Naive thymus-derived CD4-positive, alpha-beta T cell (primary cell): ENCODE measurements around the gene PRUNE1. TPM values are rescaled to one million over a fixed set of nuclear protein-coding genes. Genes with fewer than 3 reads are reported as not detected.
A peak's percentile ranks its signal among the peaks of the same experiment; 100 is the strongest.

Source experiments
- ATAC-seq: fragments of 150-1000 bp; cut with Tn5 transposase; 2 replicates; pipeline ENCODE4 v1.10.0; 2021; ENCODE audit warnings: mild to moderate bottlenecking, moderate library complexity
- CTCF ChIA-PET: fragments of 350-600 bp; sonication (Branson Sonifier 250); formaldehyde crosslinking; loops from one replicate; lab custom pipeline; 2021; ENCODE audit warnings: antibody characterized with exemption; lab: Charles Lee
- POLR2A ChIA-PET: fragments of 350-600 bp; sonication (Branson Sonifier 250); formaldehyde crosslinking; loops from one replicate; lab custom pipeline; 2021; ENCODE audit warnings: antibody characterized with exemption, inconsistent platforms; lab: Charles Lee
- DNase-seq, 9 donors: peaks; one replicate each; pipeline versions ENCODE4 v3.0.0 to v3.0.0-alpha.2; 2020 to 2022; ENCODE audit warnings: mixed read lengths in 1 of 9
- H3K27ac ChIP-seq: one replicate; pipeline ENCODE4 v1.7.0; 2013; ENCODE audit warnings: mild to moderate bottlenecking, low read depth, low read length, moderate library complexity
- H3K27me3 ChIP-seq, 2 donors: one replicate each; pipeline ENCODE4 v1.7.0; 2013; ENCODE audit warnings: low read length in 2 of 2, mild to moderate bottlenecking in 2 of 2, moderate library complexity in 2 of 2; ENCODE audit not compliant: control insufficient read depth in 2 of 2, insufficient read depth in 2 of 2
- H3K36me3 ChIP-seq, 3 experiments: 1 replicate in 2 of 3; 2 replicates in 1 of 3; pipeline ENCODE4 v1.7.0; 2013; ENCODE audit warnings: low read length in 3 of 3, mild to moderate bottlenecking in 3 of 3, moderate library complexity in 1 of 3; ENCODE audit not compliant: insufficient read depth in 3 of 3, control insufficient read depth in 2 of 3
- H3K4me1 ChIP-seq, 2 donors: one replicate each; pipeline ENCODE4 v1.7.0; 2013; ENCODE audit warnings: low read length in 2 of 2, mild to moderate bottlenecking in 2 of 2, moderate library complexity in 1 of 2; ENCODE audit not compliant: control insufficient read depth in 2 of 2, insufficient read depth in 2 of 2
- H3K4me3 ChIP-seq: 2 replicates; pipeline ENCODE4 v1.7.0; 2013; ENCODE audit warnings: mild to moderate bottlenecking, low read length
- H3K9me3 ChIP-seq, 3 experiments: 1 replicate in 2 of 3; 2 replicates in 1 of 3; pipeline ENCODE4 v1.7.0; 2013; ENCODE audit warnings: low read length in 3 of 3; ENCODE audit not compliant: control insufficient read depth in 2 of 3
- H3K27ac Mint-ChIP-seq, 9 donors: one replicate each; pipeline ENCODE4 v1.8.0; 2020 to 2022; ENCODE audit warnings: mixed read lengths in 9 of 9, mild to moderate bottlenecking in 8 of 9, moderate library complexity in 5 of 9, inconsistent platforms in 2 of 9
- H3K27me3 Mint-ChIP-seq, 5 donors: one replicate each; pipeline ENCODE4 v1.8.0; 2021 to 2022; ENCODE audit warnings: mixed read lengths in 5 of 5, mild to moderate bottlenecking in 1 of 5
- H3K36me3 Mint-ChIP-seq, 5 donors: one replicate each; pipeline ENCODE4 v1.8.0; 2020 to 2022; ENCODE audit warnings: mixed read lengths in 5 of 5, mild to moderate bottlenecking in 3 of 5, inconsistent platforms in 1 of 5
- H3K4me1 Mint-ChIP-seq, 7 donors: one replicate each; pipeline ENCODE4 v1.8.0; 2020 to 2022; ENCODE audit warnings: mixed read lengths in 7 of 7, mild to moderate bottlenecking in 3 of 7, inconsistent platforms in 1 of 7
- H3K4me3 Mint-ChIP-seq, 10 donors: one replicate each; pipeline ENCODE4 v1.8.0; 2020 to 2022; ENCODE audit warnings: mild to moderate bottlenecking in 10 of 10, mixed read lengths in 10 of 10, moderate library complexity in 6 of 10, inconsistent platforms in 2 of 10
- H3K9me3 Mint-ChIP-seq, 11 donors: one replicate each; pipeline ENCODE4 v1.8.0; 2020 to 2022; ENCODE audit warnings: mixed read lengths in 11 of 11, mild to moderate bottlenecking in 4 of 11, inconsistent platforms in 1 of 11, moderate library complexity in 1 of 11
- intact Hi-C, 2 donors: fragments of 100-400 bp; cut with micrococcal nuclease; formaldehyde crosslinking; loops; one replicate each; pipeline ENCODE4 v1.15.1; 2023
- polyA plus RNA-seq, 2 donors: library from polyadenylated mRNA; unstranded; fragments of 300-500 nt; fragmentation: Illumina TruSeq; gene quantifications; one replicate each; pipeline ENCODE4 v1.2.3, GENCODE V29; 2021
- total RNA-seq, 6 experiments: library from RNA in 5 of 6; stranded (reverse) in 5 of 6; gene quantifications; 1 replicate in 5 of 6; 2 replicates in 1 of 6; pipeline ENCODE4 v1.2.3 and lab custom pipeline; 2021 to 2026

PRUNE1 gene
- total and polyA plus RNA-seq, 7 experiments from 2014 or later, result 13.3 to 68.8 (median 41.6) TPM

DNA sequence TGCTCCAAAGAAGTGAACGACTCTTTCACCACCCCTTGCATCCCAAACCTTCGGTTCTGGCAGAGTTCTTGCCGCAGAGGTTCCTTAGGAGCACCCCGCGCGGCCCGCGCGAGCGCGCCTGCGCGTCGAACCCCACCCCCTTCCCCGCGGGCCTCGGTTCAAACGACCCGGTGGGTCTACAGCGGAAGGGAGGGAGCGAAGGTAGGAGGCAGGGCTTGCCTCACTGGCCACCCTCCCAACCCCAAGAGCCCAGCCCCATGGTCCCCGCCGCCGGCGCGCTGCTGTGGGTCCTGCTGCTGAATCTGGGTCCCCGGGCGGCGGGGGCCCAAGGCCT, 39.3 kb downstream of the PRUNE1 start, which contains the start of gene C1orf56:
TSS of gene C1orf56 (plus strand) at position 161 of the 334 bp plus-strand sequence. CDS start at position 258, 97 bp downstream.
- Histone ChIP-seq H3K4me1 (peaks cover 15 to 33% of the 10 kb centered on the region in 2 donors), H3K36me3 (peaks cover 0 to 11% (median under 1%) of the 10 kb centered on the region in 3 experiments), H3K9me3 (no peaks in the 10 kb centered on the region), H3K27me3 (no peaks in the 10 kb centered on the region), H3K4me3 (peak within 1 kb of the TSS; percentile 73), H3K27ac (peak within 1 kb of the TSS; percentile 81)
- ChIA-PET POLR2A (interaction anchor here (0.7 to 12.0 kb wide), 16 partner anchors 9 to 121 kb away, joined by 3 to 253 read pairs (median 5); partner anchors contain the start of genes BNIPL, CDC42SE1, GABPB2 and MINDY1), CTCF (interaction anchor here (1.1 to 3.6 kb wide), 4 partner anchors 11 to 109 kb away, joined by 4 to 38 read pairs (median 8); partner anchors contain the start of genes CDC42SE1, MLLT11 and TNFAIP8L2)
- Mint-ChIP-seq H3K36me3 (peaks cover 0 to 19% (median 16%) of the 10 kb centered on the region in 5 donors), H3K9me3 (no peaks in the 10 kb centered on the region), H3K4me1 (peaks cover 35 to 89% (median 71%) of the 10 kb centered on the region in 7 donors), H3K27me3 (no peaks in the 10 kb centered on the region), H3K4me3 (peak within 1 kb of the TSS; percentile 85 to 91 (median 90)), H3K27ac (peak within 1 kb of the TSS; percentile 84 to 98 (median 93))
- intact Hi-C loops, result loop anchor here (2.0 kb wide), 1 partner anchor 13 kb away; the partner anchor contains the start of gene MLLT11 (in 2 of the 2)
- ATAC-seq, result peak; percentile 62
- peak in 8 of 9 donors; percentile 38 to 59 (median 52) for DNase-seq

DNA sequence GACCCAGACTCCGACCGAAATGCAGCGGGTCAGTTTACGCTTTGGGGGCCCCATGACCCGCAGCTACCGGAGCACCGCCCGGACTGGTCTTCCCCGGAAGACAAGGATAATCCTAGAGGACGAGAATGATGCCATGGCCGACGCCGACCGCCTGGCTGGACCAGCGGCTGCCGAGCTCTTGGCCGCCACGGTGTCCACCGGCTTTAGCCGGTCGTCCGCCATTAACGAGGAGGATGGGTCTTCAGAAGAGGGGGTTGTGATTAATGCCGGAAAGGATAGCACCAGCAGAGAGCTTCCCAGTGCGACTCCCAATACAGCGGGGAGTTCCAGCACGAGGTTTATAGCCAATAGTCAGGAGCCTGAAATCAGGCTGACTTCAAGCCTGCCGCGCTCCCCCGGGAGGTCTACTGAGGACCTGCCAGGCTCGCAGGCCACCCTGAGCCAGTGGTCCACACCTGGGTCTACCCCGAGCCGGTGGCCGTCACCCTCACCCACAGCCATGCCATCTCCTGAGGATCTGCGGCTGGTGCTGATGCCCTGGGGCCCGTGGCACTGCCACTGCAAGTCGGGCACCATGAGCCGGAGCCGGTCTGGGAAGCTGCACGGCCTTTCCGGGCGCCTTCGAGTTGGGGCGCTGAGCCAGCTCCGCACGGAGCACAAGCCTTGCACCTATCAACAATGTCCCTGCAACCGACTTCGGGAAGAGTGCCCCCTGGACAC, 39.8 kb downstream of the PRUNE1 start:
- H3K36me3 ChIP-seq, result peaks cover 3 to 17% (median 6%) of the 10 kb centered on the region in 3 experiments
- H3K27ac ChIP-seq, result peak overlapping the region; percentile 81
- peak overlapping the region; percentile 66 to 96 (median 93) for H3K27ac Mint-ChIP-seq
- H3K4me1 ChIP-seq, result peaks cover 15 to 37% of the 10 kb centered on the region in 2 donors
- ATAC-seq (peak; percentile 86), DNase-seq (peak; percentile 43 to 64 (median 55))
- H3K9me3 ChIP-seq, result no peaks in the 10 kb centered on the region
- CTCF ChIA-PET, result interaction anchor here (0.7 to 3.6 kb wide), 5 partner anchors 11 to 108 kb away, joined by 3 to 38 read pairs (median 5); partner anchors contain the start of genes CDC42SE1, MLLT11 and TNFAIP8L2
- no peaks in the 10 kb centered on the region for H3K9me3 Mint-ChIP-seq
- H3K27me3 ChIP-seq, result no peaks in the 10 kb centered on the region
- peak overlapping the region; percentile 85 to 91 (median 90) for H3K4me3 Mint-ChIP-seq
- no peaks in the 10 kb centered on the region for H3K27me3 Mint-ChIP-seq
- intact Hi-C loops, result loop anchor here (1.0 to 2.0 kb wide), 6 partner anchors 8 to 40 kb away; partner anchors contain the start of genes GABPB2 (in 2 of the 2), MLLT11 (in 2 of the 2) and PRUNE1 (in 1 of the 2)
- H3K36me3 Mint-ChIP-seq, result peaks cover 0 to 21% (median 15%) of the 10 kb centered on the region in 5 donors
- POLR2A ChIA-PET, result interaction anchor here (1.0 to 12.0 kb wide), 14 partner anchors 9 to 109 kb away, joined by 3 to 253 read pairs (median 6); partner anchors contain the start of genes BNIPL, CDC42SE1, GABPB2 and MINDY1
- H3K4me3 ChIP-seq, result peak overlapping the region; percentile 73
- peaks cover 37 to 89% (median 71%) of the 10 kb centered on the region in 7 donors for H3K4me1 Mint-ChIP-seq

DNA sequence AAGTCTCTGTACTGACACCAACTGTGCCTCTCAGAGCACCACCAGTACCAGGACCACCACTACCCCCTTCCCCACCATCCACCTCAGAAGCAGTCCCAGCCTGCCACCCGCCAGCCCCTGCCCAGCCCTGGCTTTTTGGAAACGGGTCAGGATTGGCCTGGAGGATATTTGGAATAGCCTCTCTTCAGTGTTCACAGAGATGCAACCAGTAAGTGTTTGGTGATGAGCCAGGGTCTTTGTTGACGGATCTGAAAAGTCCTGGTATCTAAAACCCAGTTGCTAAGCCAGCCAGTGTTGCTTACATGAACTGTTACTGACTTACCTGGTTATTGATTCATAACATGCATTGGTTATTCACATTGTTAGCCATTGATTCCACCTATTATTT, 40.4 kb downstream of the PRUNE1 start:
- Mint-ChIP-seq H3K27me3 (no peaks in the 10 kb centered on the region), H3K4me1 (peaks cover 35 to 89% (median 71%) of the 10 kb centered on the region in 7 donors), H3K36me3 (peaks cover 0 to 25% (median 15%) of the 10 kb centered on the region in 5 donors), H3K27ac (peak overlapping the region; percentile 66 to 96 (median 93)), H3K9me3 (no peaks in the 10 kb centered on the region), H3K4me3 (peak overlapping the region; percentile 85 to 91 (median 90))
- ChIA-PET CTCF (interaction anchor here (0.7 to 3.6 kb wide), 3 partner anchors 10 to 43 kb away, joined by 3 to 38 read pairs (median 12); partner anchors contain the start of genes CDC42SE1 and MLLT11), POLR2A (interaction anchor here (1.1 to 12.0 kb wide), 6 partner anchors 9 to 108 kb away, joined by 6 to 253 read pairs (median 9); partner anchors contain the start of genes CDC42SE1, GABPB2, MLLT11 and TNFAIP8L2)
- H3K9me3 ChIP-seq, result no peaks in the 10 kb centered on the region
- H3K27me3 ChIP-seq, result no peaks in the 10 kb centered on the region
- ATAC-seq, result peak; percentile 3
- peaks cover 5 to 22% (median 10%) of the 10 kb centered on the region in 3 experiments for H3K36me3 ChIP-seq
- peak overlapping the region; percentile 73 for H3K4me3 ChIP-seq
- DNase-seq, result no peak
- intact Hi-C loops, result loop anchor here (1.0 to 2.0 kb wide), 5 partner anchors 8 to 40 kb away; partner anchors contain the start of genes GABPB2 (in 2 of the 2) and PRUNE1 (in 1 of the 2)
- peaks cover 15 to 35% of the 10 kb centered on the region in 2 donors for H3K4me1 ChIP-seq
- peak overlapping the region; percentile 81 for H3K27ac ChIP-seq

DNA sequence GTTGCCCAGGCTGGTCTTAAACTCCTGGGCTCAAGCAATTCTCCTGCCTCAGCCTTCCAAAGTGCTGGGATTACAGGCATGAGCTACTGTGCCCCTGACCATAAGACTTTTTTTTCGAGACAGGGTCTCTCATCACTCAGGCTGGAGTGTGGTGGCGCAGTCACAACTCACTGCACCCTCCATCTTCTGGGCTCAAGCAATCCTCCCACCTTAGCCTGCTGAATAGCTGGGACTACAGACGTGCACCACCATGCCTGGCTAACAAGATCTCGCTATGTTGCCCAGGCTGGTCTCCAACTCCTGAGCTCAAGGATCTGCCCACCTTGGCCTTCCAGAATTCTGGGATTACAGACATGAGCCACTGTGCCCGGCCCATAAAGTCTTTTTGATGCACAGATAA, 41.2 kb downstream of the PRUNE1 start:
- ChIA-PET POLR2A (interaction anchor here (0.9 to 12.0 kb wide), 16 partner anchors 8 to 149 kb away, joined by 3 to 253 read pairs (median 4); partner anchors contain the start of genes CDC42SE1, GABPB2, MLLT11 and TNFAIP8L2), CTCF (interaction anchor here (1.2 to 3.1 kb wide), 3 partner anchors 10 to 24 kb away, joined by 4 to 13 read pairs (median 6); partner anchors contain the start of genes CDC42SE1, GABPB2 and MLLT11)
- peaks cover 35 to 92% (median 71%) of the 10 kb centered on the region in 7 donors for H3K4me1 Mint-ChIP-seq
- intact Hi-C loops, result loop anchor here in 1 of 2 donors (2.0 kb wide), 1 partner anchor 21 kb away; the partner anchor contains the start of gene GABPB2
- Histone ChIP-seq H3K27me3 (no peaks in the 10 kb centered on the region), H3K36me3 (peaks cover 10 to 30% (median 19%) of the 10 kb centered on the region in 3 experiments), H3K9me3 (no peaks in the 10 kb centered on the region), H3K27ac (peak overlapping the region; percentile 38), H3K4me3 (no peak overlapping the region), H3K4me1 (peaks cover 21 to 42% of the 10 kb centered on the region in 2 donors)
- DNase-seq, result no peak
- no peaks in the 10 kb centered on the region for H3K27me3 Mint-ChIP-seq
- H3K27ac Mint-ChIP-seq, result peak overlapping the region; percentile 52 to 96 (median 91)
- H3K36me3 Mint-ChIP-seq, result peaks cover 0 to 31% (median 17%) of the 10 kb centered on the region in 5 donors
- no peaks in the 10 kb centered on the region for H3K9me3 Mint-ChIP-seq
- no peak for ATAC-seq
- H3K4me3 Mint-ChIP-seq, result peak overlapping the region in 8 of 10 donors; percentile 23 to 91 (median 90)

- CTCF ChIA-PET, result interaction anchor here (0.6 to 3.1 kb wide), 5 partner anchors 9 to 70 kb away, joined by 3 to 13 read pairs (median 4); partner anchors contain the start of genes CDC42SE1, GABPB2 and MLLT11
- no peak for DNase-seq
- Mint-ChIP-seq H3K9me3 (no peaks in the 10 kb centered on the region), H3K27me3 (no peaks in the 10 kb centered on the region), H3K4me3 (peak overlapping the region in 6 of 10 donors; percentile 3 to 91 (median 22)), H3K36me3 (peaks cover 4 to 37% (median 22%) of the 10 kb centered on the region in 5 donors), H3K27ac (peak overlapping the region; percentile 66 to 96 (median 91)), H3K4me1 (peaks cover 39 to 96% (median 74%) of the 10 kb centered on the region in 7 donors)
- Histone ChIP-seq H3K4me1 (peaks cover 28 to 49% of the 10 kb centered on the region in 2 donors), H3K27me3 (no peaks in the 10 kb centered on the region), H3K36me3 (peaks cover 17 to 38% (median 26%) of the 10 kb centered on the region in 3 experiments), H3K4me3 (no peak overlapping the region), H3K9me3 (no peaks in the 10 kb centered on the region), H3K27ac (peak overlapping the region; percentile 38)
- no peak for ATAC-seq
- intact Hi-C loops, result loop anchor here in 1 of 2 donors (10.0 kb wide), 1 partner anchor 205 kb away; the partner anchor contains the start of gene PSMD4
- POLR2A ChIA-PET, result interaction anchor here (0.6 to 12.0 kb wide), 17 partner anchors 7 to 855 kb away, joined by 3 to 253 read pairs (median 4); partner anchors contain the start of genes CDC42SE1, GABPB2, MLLT11 and TNFAIP8L2
Measured at GRCh38 chr1:151050051-151050688, 41.9 kb downstream of the PRUNE1 start.
